Measurements from ENCODE around the gene DIP2B.

DNA sequence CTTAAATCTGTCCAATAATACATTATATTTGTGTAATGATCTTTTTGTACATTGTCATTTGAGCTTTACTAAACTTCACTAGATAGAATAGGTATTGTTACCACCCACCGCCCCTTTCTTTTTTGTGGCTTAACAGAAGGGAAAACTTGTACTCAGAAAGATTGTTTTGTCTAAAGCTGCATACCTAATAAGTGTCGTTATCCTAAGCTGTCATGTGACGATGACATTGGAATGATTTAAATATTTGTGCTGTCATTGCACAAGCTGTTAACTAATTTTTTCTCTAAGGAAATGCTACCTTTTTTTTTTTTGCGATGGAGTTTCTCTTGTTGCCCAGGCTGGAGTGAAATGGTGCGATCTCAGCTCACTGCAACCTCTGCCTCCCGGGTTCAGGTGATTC, 3.6 kb downstream of the DIP2B start:
- TF ChIP-seq JUND (CRISPR knock-in tag; IDR thresholded peaks at IDR 0.05), result no peak
- TF ChIP-seq ZNF143 (CRISPR knock-in tag; IDR thresholded peaks at IDR 0.05), result no peak
- TF ChIP-seq, protein P1, sequence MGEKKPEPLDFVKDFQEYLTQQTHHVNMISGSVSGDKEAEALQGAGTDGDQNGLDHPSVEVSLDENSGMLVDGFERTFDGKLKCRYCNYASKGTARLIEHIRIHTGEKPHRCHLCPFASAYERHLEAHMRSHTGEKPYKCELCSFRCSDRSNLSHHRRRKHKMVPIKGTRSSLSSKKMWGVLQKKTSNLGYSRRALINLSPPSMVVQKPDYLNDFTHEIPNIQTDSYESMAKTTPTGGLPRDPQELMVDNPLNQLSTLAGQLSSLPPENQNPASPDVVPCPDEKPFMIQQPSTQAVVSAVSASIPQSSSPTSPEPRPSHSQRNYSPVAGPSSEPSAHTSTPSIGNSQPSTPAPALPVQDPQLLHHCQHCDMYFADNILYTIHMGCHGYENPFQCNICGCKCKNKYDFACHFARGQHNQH (CRISPR knock-in tag; IDR thresholded peaks at IDR 0.05), result no peak
- no peak for TF ChIP-seq CTCF (CRISPR knock-in tag; IDR thresholded peaks at IDR 0.05)
- no peak for TF ChIP-seq EP300 (IDR thresholded peaks at IDR 0.05; ENCODE audit: low read depth in 2 of 2, low read length in 2 of 2)
- TF ChIP-seq EP300 (CRISPR knock-in tag; IDR thresholded peaks at IDR 0.05; ENCODE audit: borderline replicate concordance), result no peak
- TF ChIP-seq ZNF510 (CRISPR knock-in tag; IDR thresholded peaks at IDR 0.05; ENCODE audit: low read depth), result no peak
- no peak for TF ChIP-seq JUN (CRISPR knock-in tag; IDR thresholded peaks at IDR 0.05)
- TF ChIP-seq ZBTB7B (CRISPR knock-in tag; IDR thresholded peaks at IDR 0.05), result no peak
- TF ChIP-seq TAF1 (CRISPR knock-in tag; IDR thresholded peaks at IDR 0.05), result no peak
- no peak for TF ChIP-seq RXRA (CRISPR knock-in tag; IDR thresholded peaks at IDR 0.05)
- no peak for TF ChIP-seq SMARCC2 (IDR thresholded peaks at IDR 0.05)
- no peak for TF ChIP-seq POLR2AphosphoS5 (IDR thresholded peaks at IDR 0.05; ENCODE audit: low read depth, low read length)
- TF ChIP-seq POLR2A (IDR thresholded peaks at IDR 0.05; ENCODE audit: insufficient read depth in 1 of 2, low read depth in 2 of 2, low read length in 2 of 2), result no peak
- no peak for TF ChIP-seq ZBTB42 (CRISPR knock-in tag; IDR thresholded peaks at IDR 0.05)
